Thoracic aorta (tissue), 2 donors: ENCODE results near the gene LMO7. TPM values are rescaled to one million over a fixed set of nuclear protein-coding genes. Genes with fewer than 3 reads are reported as not detected.

ENCODE experiments used
- ATAC-seq: fragments of 150-250 bp; one replicate; pipeline ENCODE4 v1.8.0; 2017; ENCODE audit warnings: low read depth; ENCODE audit not compliant: insufficient number of reproducible peaks, low FRiP score
- DNase-seq: peaks from one replicate; pipeline ENCODE4 v3.0.0-alpha.2; 2020; ENCODE audit warnings: low spot score
- H3K27ac ChIP-seq, 2 donors: fragments of 200-600 bp; sonication (generic); 1 replicate in 1 of 2; 2 replicates in 1 of 2; pipeline ENCODE4 v1.5.1; 2016; ENCODE audit warnings: mild to moderate bottlenecking in 2 of 2, moderate library complexity in 2 of 2
- H3K27me3 ChIP-seq: fragments of 200-600 bp; sonication (generic); replicated peaks from 2 replicates; pipeline ENCODE4 v1.6.0; 2016; ENCODE audit warnings: mild to moderate bottlenecking; ENCODE audit not compliant: insufficient read depth
- H3K36me3 ChIP-seq: fragments of 200-600 bp; sonication (generic); one replicate; pipeline ENCODE4 v1.5.1; 2016
- H3K4me1 ChIP-seq, 2 donors: fragments of 200-600 bp; sonication (generic); 1 replicate in 1 of 2; 2 replicates in 1 of 2; pipeline versions ENCODE4 v1.5.1 to v1.6.0; 2016; ENCODE audit warnings: low read depth in 2 of 2, mild to moderate bottlenecking in 1 of 2; ENCODE audit not compliant: control insufficient read depth in 1 of 2
- H3K4me3 ChIP-seq: fragments of 200-600 bp; sonication (generic); 2 replicates; pipeline ENCODE4 v1.5.1; 2016; ENCODE audit warnings: mild to moderate bottlenecking
- H3K9me3 ChIP-seq: fragments of 200-600 bp; sonication (generic); 2 replicates; pipeline ENCODE4 v1.5.1; 2016
- CTCF ChIP-seq: fragments of 200-600 bp; sonication (generic); IDR thresholded peaks from one replicate; pipeline ENCODE4 v1.5.1; 2019; ENCODE audit warnings: antibody characterized with exemption
- total RNA-seq, 2 donors: library from RNA; depleted of rRNA; stranded (reverse); fragments of >200 nt; gene quantifications; one replicate each; pipeline versions ENCODE4 v1.1.0 to v1.2.3, GENCODE V29; 2016

LMO7 gene
- total RNA-seq, 2 donors from 2014 or later: 76.3 to 89.9 TPM

GRCh38 chr13:75705395-75705794, 69.3 kb downstream of the LMO7 start:
- H3K4me1 ChIP-seq: peaks cover 6 to 37% of the 10 kb centered on the region in 2 donors
- H3K27me3 ChIP-seq: no peaks in the 10 kb centered on the region
- DNase-seq (no peak), ATAC-seq (no peak)
- no peaks in the 10 kb centered on the region for H3K36me3 ChIP-seq
- H3K4me3 ChIP-seq: peak overlapping the region; percentile 1
- TF ChIP-seq CTCF: no peak
- H3K27ac ChIP-seq: peak overlapping the region; percentile 41 to 52
- H3K9me3 ChIP-seq: no peaks in the 10 kb centered on the region

- Histone ChIP-seq H3K36me3 (no peaks in the 10 kb centered on the region), H3K27me3 (no peaks in the 10 kb centered on the region), H3K9me3 (no peaks in the 10 kb centered on the region), H3K27ac (no peak overlapping the region), H3K4me3 (no peak overlapping the region), H3K4me1 (peaks cover 6 to 32% of the 10 kb centered on the region in 2 donors)
- no peak for TF ChIP-seq CTCF
- ATAC-seq (no peak), DNase-seq (no peak)
Observed at GRCh38 chr13:75705908-75706307, 69.8 kb downstream of the LMO7 start.

- Histone ChIP-seq H3K27me3 (no peaks in the 10 kb centered on the region), H3K4me1 (peaks cover 0 to 10% of the 10 kb centered on the region in 2 donors), H3K36me3 (no peaks in the 10 kb centered on the region), H3K4me3 (no peak overlapping the region), H3K27ac (no peak overlapping the region), H3K9me3 (no peaks in the 10 kb centered on the region)
- DNase-seq: no peak
- no peak for ATAC-seq
- TF ChIP-seq CTCF: no peak
Observed at GRCh38 chr13:75713852-75714251, 77.7 kb downstream of the LMO7 start.

GRCh38 chr13:75715601-75716523, 79.7 kb downstream of the LMO7 start:
- H3K36me3 ChIP-seq: no peaks in the 10 kb centered on the region
- no peak overlapping the region for H3K4me3 ChIP-seq
- DNase-seq (no peak), ATAC-seq (no peak)
- H3K9me3 ChIP-seq: no peaks in the 10 kb centered on the region
- H3K27ac ChIP-seq: no peak overlapping the region
- H3K4me1 ChIP-seq: peaks cover 0 to 10% of the 10 kb centered on the region in 2 donors
- TF ChIP-seq CTCF: no peak
- no peaks in the 10 kb centered on the region for H3K27me3 ChIP-seq

GRCh38 chr13:75717525-75717924, 81.4 kb downstream of the LMO7 start:
- no peak for ATAC-seq
- Histone ChIP-seq H3K4me1 (peaks cover 0 to 10% of the 10 kb centered on the region in 2 donors), H3K9me3 (no peaks in the 10 kb centered on the region), H3K27me3 (no peaks in the 10 kb centered on the region), H3K4me3 (no peak overlapping the region), H3K27ac (no peak overlapping the region), H3K36me3 (no peaks in the 10 kb centered on the region)
- no peak for DNase-seq
- no peak for TF ChIP-seq CTCF
